Activated CD4-positive, alpha-beta memory T cell treated with anti-CD3 and anti-CD28 coated beads, Interleukin-2, amount 10 ng/mL, durations not matched to agents 7 days and 5 days (primary cell): ENCODE measurements around the gene PRMT5. TPM values are rescaled to one million over a fixed set of nuclear protein-coding genes. Genes with fewer than 3 reads are reported as not detected.
A peak's percentile ranks its signal among the peaks of the same experiment; 100 is the strongest.

Experiments used
- CTCF ChIA-PET: fragments of 350-600 bp; sonication (Branson Sonifier 250); formaldehyde crosslinking; loops from one replicate; lab custom pipeline; 2021; ENCODE audit warnings: antibody characterized with exemption, inconsistent platforms; lab: Charles Lee
- POLR2A ChIA-PET: fragments of 350-600 bp; sonication (Branson Sonifier 250); formaldehyde crosslinking; loops from one replicate; lab custom pipeline; 2021; ENCODE audit warnings: antibody characterized with exemption; lab: Charles Lee
- DNase-seq: peaks from one replicate; pipeline ENCODE4 v3.0.0-alpha.2; 2020
- H3K27ac Mint-ChIP-seq: one replicate; pipeline ENCODE4 v1.8.0; 2021; ENCODE audit warnings: mild to moderate bottlenecking, mixed read lengths
- H3K27me3 Mint-ChIP-seq: one replicate; pipeline ENCODE4 v1.8.0; 2021; ENCODE audit warnings: mixed read lengths
- H3K36me3 Mint-ChIP-seq: one replicate; pipeline ENCODE4 v1.8.0; 2021; ENCODE audit warnings: low read depth, mixed read lengths
- H3K4me1 Mint-ChIP-seq: one replicate; pipeline ENCODE4 v1.8.0; 2021; ENCODE audit warnings: mixed read lengths
- H3K4me3 Mint-ChIP-seq: one replicate; pipeline ENCODE4 v1.8.0; 2021; ENCODE audit warnings: mild to moderate bottlenecking, mixed read lengths
- H3K9me3 Mint-ChIP-seq: one replicate; pipeline ENCODE4 v1.8.0; 2021; ENCODE audit warnings: mixed read lengths
- total RNA-seq, 2 experiments: library from RNA; stranded (reverse); gene quantifications; one replicate each; pipeline ENCODE4 v1.2.3, GENCODE V29; 2021

PRMT5 gene
- total RNA-seq = 10 to 100 TPM; 46.3 to 49.8 TPM

DNA sequence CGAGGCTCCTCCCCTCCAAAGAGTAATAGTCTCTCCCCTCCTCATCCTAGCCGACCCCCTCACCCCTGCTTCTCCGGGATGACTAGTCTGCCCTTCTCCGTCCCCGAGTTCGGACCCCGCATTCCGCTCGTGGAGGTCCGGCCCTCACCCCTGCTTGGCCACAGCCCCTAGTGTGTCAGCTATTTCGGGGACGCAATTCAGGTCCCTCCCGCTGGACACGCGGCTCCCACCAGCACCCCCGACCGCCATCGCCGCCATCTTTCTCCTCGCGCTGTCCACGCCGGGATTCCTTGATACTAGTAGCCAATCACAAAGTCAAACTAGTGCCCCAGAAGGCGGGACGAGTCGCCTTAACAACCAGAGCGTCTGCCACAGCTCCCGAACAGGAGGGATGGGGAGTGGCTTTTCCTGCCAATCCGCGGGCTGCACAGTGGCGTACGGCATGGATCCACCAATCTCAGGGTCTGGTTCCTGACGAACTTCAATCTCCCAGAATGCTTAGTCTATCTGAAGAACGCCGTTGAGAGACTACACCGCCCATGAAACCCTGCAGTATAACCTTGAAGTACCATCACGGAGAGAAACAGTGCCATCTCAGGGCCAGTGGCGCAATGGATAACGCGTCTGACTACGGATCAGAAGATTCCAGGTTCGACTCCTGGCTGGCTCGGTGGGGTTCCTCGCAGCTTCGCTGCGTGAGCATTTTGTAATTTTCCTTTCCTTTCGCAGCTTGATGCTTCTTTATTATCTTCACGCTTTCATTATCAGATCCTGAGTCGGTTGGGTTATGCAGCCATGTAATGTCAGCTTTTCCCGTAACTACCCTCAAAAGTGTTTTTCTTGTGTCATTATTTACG is at the start of gene PRMT5:
TSS of gene PRMT5 (minus strand) at position 273 of the 857 bp plus-strand sequence. CDS start at position 258, 15 bp downstream.
- Mint-ChIP-seq H3K4me1 (peaks cover 21% of the 10 kb centered on the region), H3K27ac (no peak within 1 kb of the TSS), H3K27me3 (no peaks in the 10 kb centered on the region), H3K4me3 (no peak within 1 kb of the TSS), H3K9me3 (no peaks in the 10 kb centered on the region), H3K36me3 (peaks cover 30% of the 10 kb centered on the region)
- POLR2A ChIA-PET = interaction anchor here (0.6 to 4.8 kb wide), 24 partner anchors 10 to 1022 kb away, joined by 3 to 80 read pairs (median 4); partner anchors contain the start of genes ACIN1, C14orf119, HAUS4 and MRPL52
- CTCF ChIA-PET = interaction anchor here (0.7 to 2.8 kb wide), 36 partner anchors 9 to 391 kb away, joined by 3 to 49 read pairs (median 6); partner anchors contain the start of genes AJUBA, DAD1, HAUS4 and LRP10
- DNase-seq = peak; percentile 97

DNA sequence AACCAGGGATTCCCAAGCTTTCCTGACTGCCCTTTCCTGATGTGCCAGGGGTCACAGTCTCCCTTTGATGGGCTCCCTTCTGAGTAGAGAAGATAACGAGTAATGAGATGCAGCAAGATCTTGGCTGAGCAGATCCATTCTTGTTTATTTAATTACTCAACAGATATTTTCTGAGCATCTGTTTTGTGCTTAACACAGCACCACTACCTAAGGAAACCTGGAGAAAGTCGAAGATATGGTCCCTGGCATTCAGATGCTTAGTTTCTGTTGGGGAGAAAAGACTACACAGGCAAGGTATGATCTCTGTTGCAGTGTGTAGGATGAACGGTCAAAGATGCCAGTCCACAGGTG is 49.3 kb upstream of the PRMT5 start:
- H3K9me3 Mint-ChIP-seq = no peaks in the 10 kb centered on the region
- ChIA-PET CTCF (interaction anchor here (8.7 kb wide), 1 partner anchor 6 kb away, joined by 165 read pairs; the partner anchor contains the start of gene AJUBA), POLR2A (no interaction called here)
- no peak overlapping the region for H3K4me3 Mint-ChIP-seq
- no peak overlapping the region for H3K27ac Mint-ChIP-seq
- DNase-seq = no peak
- peaks cover 10% of the 10 kb centered on the region for H3K4me1 Mint-ChIP-seq
- no peaks in the 10 kb centered on the region for H3K36me3 Mint-ChIP-seq
- H3K27me3 Mint-ChIP-seq = peaks cover 31% of the 10 kb centered on the region

DNA sequence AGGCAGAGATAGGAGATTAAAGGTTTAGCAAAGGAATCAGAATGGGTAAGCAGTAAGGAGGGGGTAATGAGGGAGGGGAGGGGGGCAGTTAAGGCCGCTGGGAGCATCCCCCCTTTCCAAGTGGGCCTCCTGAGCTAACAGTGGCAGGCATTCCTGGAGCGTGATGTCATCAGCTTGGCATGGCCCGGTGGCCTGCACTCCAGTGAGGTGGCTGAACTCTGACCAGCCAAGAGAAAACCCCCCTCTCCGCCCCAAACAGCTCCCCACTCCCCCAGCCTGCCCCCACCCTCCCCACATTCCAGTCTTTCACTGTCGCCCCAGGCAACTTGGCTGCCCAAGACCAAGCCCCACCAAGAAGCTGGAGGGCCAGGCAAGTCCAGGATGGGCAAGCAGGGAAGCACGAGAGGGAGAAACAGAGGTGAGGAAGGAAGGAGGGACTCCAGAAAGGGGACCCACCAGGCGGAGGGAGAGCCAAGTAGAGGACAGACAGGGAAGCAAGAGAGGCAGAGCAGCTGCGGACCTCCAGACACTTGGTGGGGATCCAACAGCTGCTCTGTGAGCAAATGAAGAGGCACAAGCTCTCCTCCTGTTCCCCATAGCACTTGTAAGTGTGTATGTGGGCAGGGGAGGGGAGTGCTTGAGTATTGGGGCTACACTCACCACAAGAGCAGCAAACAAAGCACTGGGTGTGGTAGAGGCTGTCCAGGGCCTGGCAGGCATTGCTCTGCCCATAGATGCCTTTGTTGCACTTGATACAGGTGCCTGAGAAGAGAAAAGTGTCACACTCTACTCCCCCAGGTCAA is 48.7 kb upstream of the PRMT5 start:
- no peak overlapping the region for H3K27ac Mint-ChIP-seq
- H3K36me3 Mint-ChIP-seq = no peaks in the 10 kb centered on the region
- no peak overlapping the region for H3K4me3 Mint-ChIP-seq
- CTCF ChIA-PET = interaction anchor here (1.9 to 8.7 kb wide), 3 partner anchors 7 to 407 kb away, joined by 5 to 165 read pairs (median 17); partner anchors contain the start of gene AJUBA
- peaks cover 31% of the 10 kb centered on the region for H3K27me3 Mint-ChIP-seq
- DNase-seq = no peak
- no peaks in the 10 kb centered on the region for H3K9me3 Mint-ChIP-seq
- POLR2A ChIA-PET = interaction anchor here (1.0 kb wide), 1 partner anchor 58 kb away, joined by 3 read pairs; no protein-coding TSS in a partner anchor
- H3K4me1 Mint-ChIP-seq = peaks cover 10% of the 10 kb centered on the region

DNA sequence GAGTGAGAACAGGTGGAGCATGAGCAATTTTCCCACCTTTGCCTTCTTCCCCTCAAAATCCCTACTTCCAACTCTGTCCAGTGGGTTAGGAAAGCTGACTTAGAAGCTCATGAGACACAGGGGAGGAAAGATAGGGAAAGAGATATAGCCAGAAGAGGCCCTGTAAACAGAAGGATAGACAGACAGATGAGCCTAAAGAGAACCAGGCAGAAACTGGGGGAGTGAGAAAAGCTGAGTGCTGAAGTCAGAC is 48.2 kb upstream of the PRMT5 start:
- no peak overlapping the region for H3K27ac Mint-ChIP-seq
- DNase-seq = no peak

DNA sequence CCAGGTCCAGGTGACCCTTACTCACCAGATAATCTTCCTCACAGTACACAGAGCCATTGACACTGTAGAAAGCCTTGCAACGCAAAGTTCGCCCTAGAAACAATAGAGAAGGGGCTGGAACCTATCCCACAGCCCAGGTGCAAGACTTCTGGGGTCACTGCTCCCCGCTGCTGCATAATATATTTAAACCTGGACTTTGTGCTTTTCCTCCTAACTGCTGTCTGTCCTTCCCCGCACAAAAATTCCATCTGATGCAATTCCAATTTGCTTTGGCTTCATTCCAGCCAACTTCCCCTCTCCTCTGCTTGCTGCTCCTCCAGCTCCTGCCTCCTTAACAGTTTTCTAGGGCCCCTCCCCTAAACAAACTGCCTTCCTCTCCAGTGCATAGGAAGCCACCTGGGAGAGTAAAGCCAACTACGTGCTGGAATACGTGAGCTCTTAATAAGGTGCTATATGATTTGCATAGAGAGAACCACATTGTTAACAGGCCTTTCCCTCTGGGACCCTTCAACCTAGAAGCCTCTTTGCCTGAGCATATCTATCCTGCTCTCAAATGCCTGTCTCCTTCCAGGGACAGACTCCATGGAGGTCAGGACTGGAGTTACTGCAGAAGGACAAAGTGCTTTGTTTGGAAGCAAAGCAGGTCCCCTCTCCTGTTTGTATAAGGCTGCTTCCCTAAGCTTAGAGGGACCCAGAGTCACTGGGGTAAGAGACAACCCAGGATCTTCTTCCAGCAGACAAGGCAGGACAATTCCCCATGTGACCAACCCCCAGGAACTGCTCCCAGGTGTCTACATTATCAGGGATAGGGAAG is 47.7 kb upstream of the PRMT5 start:
- Mint-ChIP-seq H3K36me3 (no peaks in the 10 kb centered on the region), H3K27me3 (peaks cover 31% of the 10 kb centered on the region), H3K27ac (no peak overlapping the region), H3K4me1 (peaks cover 8% of the 10 kb centered on the region), H3K9me3 (no peaks in the 10 kb centered on the region), H3K4me3 (no peak overlapping the region)
- ChIA-PET CTCF (interaction anchor here (1.1 to 8.7 kb wide), 4 partner anchors 8 to 406 kb away, joined by 3 to 165 read pairs (median 11); partner anchors contain the start of genes AJUBA and CDH24), POLR2A (interaction anchor here (1.0 kb wide), 1 partner anchor 57 kb away, joined by 3 read pairs; no protein-coding TSS in a partner anchor)
- DNase-seq = no peak

More for the DNA sequence above, 48.2 kb upstream of the PRMT5 start:
- H3K27me3 Mint-ChIP-seq = peaks cover 31% of the 10 kb centered on the region
- no peaks in the 10 kb centered on the region for H3K36me3 Mint-ChIP-seq
- no peaks in the 10 kb centered on the region for H3K9me3 Mint-ChIP-seq
- no peak overlapping the region for H3K4me3 Mint-ChIP-seq
- peaks cover 10% of the 10 kb centered on the region for H3K4me1 Mint-ChIP-seq
- POLR2A ChIA-PET = interaction anchor here (1.0 kb wide), 1 partner anchor 58 kb away, joined by 3 read pairs; no protein-coding TSS in a partner anchor
- CTCF ChIA-PET = interaction anchor here (1.9 to 8.7 kb wide), 3 partner anchors 7 to 407 kb away, joined by 5 to 165 read pairs (median 17); partner anchors contain the start of gene AJUBA

DNA sequence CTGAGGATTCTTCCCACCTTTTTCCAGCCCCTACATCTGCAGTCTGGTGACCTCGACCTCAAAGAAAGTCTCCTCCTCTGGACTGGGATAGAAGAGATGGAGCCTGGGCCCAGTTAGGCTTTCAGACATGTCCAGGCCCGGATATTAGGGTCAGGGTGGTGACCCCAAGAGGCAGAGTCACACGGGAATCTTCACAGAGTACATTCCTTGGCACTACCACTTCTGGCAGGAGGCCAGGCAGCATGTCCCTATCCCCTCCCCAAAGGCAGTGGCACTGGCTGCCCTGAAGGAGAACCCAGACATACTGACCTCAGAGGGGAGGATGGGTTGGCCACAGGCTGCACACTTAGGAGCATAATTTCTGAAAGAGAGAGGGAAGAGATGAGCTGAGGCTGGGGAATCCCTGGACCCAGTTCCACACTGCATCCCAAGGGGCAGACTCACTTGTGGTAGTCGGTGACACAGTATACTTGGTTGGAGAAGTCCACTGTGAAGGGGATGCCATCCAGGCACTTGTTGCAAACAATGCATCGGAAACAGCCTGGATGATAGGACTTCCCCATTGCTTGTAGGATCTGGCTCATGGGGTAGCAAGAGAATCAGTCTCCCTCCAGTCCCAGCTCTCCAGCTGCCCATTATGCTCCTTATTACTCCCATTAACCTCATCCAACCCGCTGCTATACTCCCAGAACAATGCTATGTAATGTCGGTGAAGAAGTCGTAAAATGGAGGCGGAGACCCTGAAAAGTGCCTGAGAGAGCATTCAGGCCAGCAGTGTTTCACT is 45.5 kb upstream of the PRMT5 start:
- Mint-ChIP-seq H3K36me3 (no peaks in the 10 kb centered on the region), H3K27ac (no peak overlapping the region), H3K9me3 (no peaks in the 10 kb centered on the region), H3K4me3 (no peak overlapping the region), H3K27me3 (peaks cover 24% of the 10 kb centered on the region), H3K4me1 (peaks cover 1% of the 10 kb centered on the region)
- DNase-seq = no peak
- POLR2A ChIA-PET = interaction anchor here (2.3 to 2.9 kb wide), 3 partner anchors 8 to 45 kb away, joined by 7 to 10 read pairs (median 10); partner anchors contain the start of genes AJUBA, HAUS4 and PRMT5
- CTCF ChIA-PET = interaction anchor here (0.7 to 8.7 kb wide), 9 partner anchors 10 to 152 kb away, joined by 3 to 165 read pairs (median 5); partner anchors contain the start of genes AJUBA and PRMT5

DNA sequence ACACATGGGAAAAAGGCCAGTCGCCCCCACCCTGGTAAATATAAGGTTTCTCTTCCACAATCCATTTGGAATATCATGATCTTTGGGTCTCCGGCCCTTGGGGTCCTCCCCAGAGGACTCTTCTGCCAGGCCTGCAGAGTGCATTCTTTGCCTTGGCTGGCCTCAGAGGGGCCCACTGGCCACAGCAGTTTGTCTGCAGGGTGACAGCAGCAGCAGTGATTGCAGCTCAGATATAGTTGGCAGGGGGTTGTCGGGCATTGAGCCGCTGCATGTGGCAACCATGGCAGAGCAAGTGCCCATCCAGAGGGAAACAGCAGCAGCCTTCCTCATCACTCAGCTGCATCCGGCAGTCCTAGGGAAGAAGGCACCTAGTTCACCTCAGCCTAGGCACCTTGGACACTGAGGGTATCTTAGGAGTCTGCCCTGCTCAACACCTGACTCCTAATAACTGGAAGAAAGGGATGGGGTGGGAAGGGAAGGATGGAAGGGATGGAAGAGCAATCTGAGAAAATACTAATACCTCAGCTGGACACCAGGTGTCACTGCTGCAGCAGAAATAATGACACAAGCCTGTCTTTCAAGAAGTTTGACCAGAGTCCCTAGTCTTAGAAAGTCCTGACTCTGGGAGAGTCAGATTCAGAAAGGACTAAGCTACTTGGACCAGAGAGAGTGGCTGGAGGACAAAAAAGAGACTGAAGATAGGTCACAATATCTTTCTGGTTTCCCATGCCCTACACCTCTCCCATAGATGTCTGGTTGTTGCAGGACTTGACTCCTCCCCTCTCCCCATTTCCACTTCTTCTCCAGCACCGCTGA is 44.2 kb upstream of the PRMT5 start:
- POLR2A ChIA-PET = interaction anchor here (0.7 to 2.9 kb wide), 9 partner anchors 9 to 328 kb away, joined by 3 to 10 read pairs (median 6); partner anchors contain the start of genes AJUBA, HAUS4 and PRMT5
- Mint-ChIP-seq H3K27ac (no peak overlapping the region), H3K36me3 (no peaks in the 10 kb centered on the region), H3K4me1 (no peaks in the 10 kb centered on the region), H3K9me3 (no peaks in the 10 kb centered on the region), H3K27me3 (peaks cover 13% of the 10 kb centered on the region), H3K4me3 (no peak overlapping the region)
- CTCF ChIA-PET = interaction anchor here (0.6 to 8.7 kb wide), 25 partner anchors 10 to 248 kb away, joined by 3 to 165 read pairs (median 7); partner anchors contain the start of genes ACIN1, AJUBA, C14orf119 and HAUS4
- DNase-seq = peak; percentile 43

DNA sequence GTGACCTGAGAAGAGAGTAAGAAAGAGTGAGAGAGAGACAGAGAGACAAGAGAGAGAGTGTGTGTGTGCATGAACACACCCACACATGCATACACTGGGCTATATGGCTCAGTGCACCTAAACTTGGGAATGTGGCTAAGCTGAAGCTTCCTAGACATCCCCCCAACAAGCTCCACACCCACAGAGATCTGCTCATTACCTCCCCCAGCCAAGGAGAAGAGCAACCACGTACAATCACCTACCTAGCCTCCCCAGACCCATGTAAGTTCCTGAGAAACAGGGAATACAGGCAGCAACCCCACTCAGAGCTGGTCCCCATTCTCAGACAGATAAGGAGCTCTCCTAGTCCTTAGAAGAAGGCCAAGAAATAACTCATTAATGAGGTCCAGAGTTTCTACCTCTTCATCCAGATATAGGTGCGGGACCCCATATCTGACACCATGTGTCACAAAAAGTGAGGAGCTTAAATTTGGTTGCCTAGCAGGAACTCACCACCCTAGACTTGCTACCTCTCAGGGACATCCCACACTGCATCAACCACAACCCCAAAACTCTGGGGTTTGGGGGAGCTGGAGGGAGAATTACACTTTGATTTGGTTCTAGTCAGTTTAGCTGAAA is 43.2 kb upstream of the PRMT5 start:
- no peak for DNase-seq
- ChIA-PET CTCF (interaction anchor here (0.6 to 8.7 kb wide), 25 partner anchors 9 to 496 kb away, joined by 3 to 165 read pairs (median 7); partner anchors contain the start of genes ACIN1, AJUBA, C14orf119 and HAUS4), POLR2A (interaction anchor here (0.8 to 2.9 kb wide), 7 partner anchors 10 to 329 kb away, joined by 3 to 10 read pairs (median 7); partner anchors contain the start of genes AJUBA, HAUS4 and PRMT5)
- H3K36me3 Mint-ChIP-seq = no peaks in the 10 kb centered on the region
- no peak overlapping the region for H3K27ac Mint-ChIP-seq
- no peaks in the 10 kb centered on the region for H3K4me1 Mint-ChIP-seq
- peaks cover 9% of the 10 kb centered on the region for H3K27me3 Mint-ChIP-seq
- no peak overlapping the region for H3K4me3 Mint-ChIP-seq
- no peaks in the 10 kb centered on the region for H3K9me3 Mint-ChIP-seq

DNA sequence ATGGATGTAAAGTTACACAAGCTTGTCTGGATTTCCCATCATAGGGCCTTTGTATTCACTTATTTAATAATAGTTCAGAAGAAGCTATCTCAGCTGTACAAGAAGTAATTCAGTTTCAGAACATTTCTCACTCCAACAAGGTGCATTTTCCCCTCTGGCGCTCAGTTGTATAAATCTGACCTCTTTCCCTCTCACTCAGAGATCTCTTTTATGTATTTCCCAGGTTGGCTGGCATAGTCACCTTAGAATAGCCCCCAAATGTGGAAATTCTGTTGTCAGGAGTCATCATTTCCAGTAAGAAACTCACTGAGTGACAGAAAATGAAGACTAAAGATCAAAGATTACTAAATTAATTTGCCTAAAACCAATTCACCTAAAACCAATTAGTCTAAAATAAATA is 42.0 kb upstream of the PRMT5 start:
- no peak overlapping the region for H3K27ac Mint-ChIP-seq
- ChIA-PET CTCF (interaction anchor here (0.7 to 8.7 kb wide), 11 partner anchors 8 to 98 kb away, joined by 4 to 165 read pairs (median 17); partner anchors contain the start of genes AJUBA and HAUS4), POLR2A (no interaction called here)
- no peak overlapping the region for H3K4me3 Mint-ChIP-seq
- H3K9me3 Mint-ChIP-seq = no peaks in the 10 kb centered on the region
- no peaks in the 10 kb centered on the region for H3K4me1 Mint-ChIP-seq
- H3K36me3 Mint-ChIP-seq = no peaks in the 10 kb centered on the region
- DNase-seq = no peak
- H3K27me3 Mint-ChIP-seq = peaks cover 2% of the 10 kb centered on the region

DNA sequence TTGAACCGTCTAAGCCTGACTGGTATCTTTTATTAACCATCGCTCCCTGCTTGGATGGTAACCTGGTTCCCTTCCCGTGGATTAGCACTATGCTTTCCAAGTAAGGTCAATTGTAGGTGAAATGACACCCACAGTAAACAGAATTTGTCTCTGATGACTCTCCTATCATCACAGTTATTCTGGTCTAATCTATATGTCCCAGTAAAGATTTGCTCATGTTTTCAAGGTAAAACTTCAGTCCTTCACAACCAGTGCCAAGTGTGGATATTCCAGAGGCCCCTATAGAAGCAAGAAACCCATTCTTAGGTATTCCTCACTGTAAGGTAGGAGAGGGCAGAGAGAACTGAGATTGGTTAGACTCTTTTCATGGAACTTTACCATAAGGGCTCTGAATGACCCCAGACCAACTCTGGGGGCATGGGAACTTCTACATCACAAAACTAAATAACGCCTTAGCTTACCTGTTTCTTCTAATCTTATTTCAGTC is 37.6 kb upstream of the PRMT5 start:
- Mint-ChIP-seq H3K27ac (no peak overlapping the region), H3K4me1 (no peaks in the 10 kb centered on the region), H3K4me3 (no peak overlapping the region), H3K9me3 (no peaks in the 10 kb centered on the region), H3K36me3 (no peaks in the 10 kb centered on the region), H3K27me3 (peaks cover 4% of the 10 kb centered on the region)
- CTCF ChIA-PET = interaction anchor here (2.1 kb wide), 1 partner anchor 20 kb away, joined by 10 read pairs; no protein-coding TSS in a partner anchor
- POLR2A ChIA-PET = no interaction called here
- no peak for DNase-seq
